HepG2 (cell line): ENCODE results near the gene SIRPA. TPM values are rescaled to one million over a fixed set of nuclear protein-coding genes. Genes with fewer than 3 reads are reported as not detected.

Experiments
- ARID5B ChIP-seq: IDR thresholded peaks from 2 replicates; pipeline ENCODE4 v1.4.0; 2020; ENCODE audit warnings: mild to moderate bottlenecking, missing genetic modification reagents
- E2F2 ChIP-seq: sonication (generic); formaldehyde crosslinking; IDR thresholded peaks from 2 replicates; pipeline ENCODE4 v1.4.0; 2020; ENCODE audit warnings: missing genetic modification reagents, borderline replicate concordance
- EP300 ChIP-seq, 3 experiments: sonication (generic) in 1 of 3; formaldehyde crosslinking in 1 of 3; IDR thresholded peaks; 2 replicates each; pipeline versions ENCODE4 v1.5.1 to v1.6.1; 2011 to 2020; ENCODE audit warnings: low read depth in 2 of 3, low read length in 2 of 3, borderline replicate concordance in 1 of 3, improper control_type of control experiment in 1 of 3, mild to moderate bottlenecking in 1 of 3, missing genetic modification reagents in 1 of 3, moderate library complexity in 1 of 3
- FOSL2 ChIP-seq: sonication (generic); formaldehyde crosslinking; IDR thresholded peaks from 2 replicates; pipeline ENCODE4 v1.4.0; 2020; ENCODE audit warnings: missing genetic modification reagents
- FOXA1 ChIP-seq, 2 experiments: fragments of 450-650 bp in 1 of 2; sonication (generic) in 1 of 2; formaldehyde crosslinking in 1 of 2; IDR thresholded peaks; 2 replicates each; pipeline versions ENCODE4 v1.4.0 to v1.6.1; 2016 to 2020; ENCODE audit warnings: missing genetic modification reagents in 1 of 2
- FOXK1 ChIP-seq: sonication (generic); formaldehyde crosslinking; IDR thresholded peaks from 2 replicates; pipeline ENCODE4 v1.4.0; 2020; ENCODE audit warnings: low read depth, missing genetic modification reagents, borderline replicate concordance
- FOXP1 ChIP-seq, 2 experiments: fragments of 450-650 bp in 1 of 2; IDR thresholded peaks; 2 replicates each; pipeline ENCODE4 v1.6.1; 2017 to 2018; ENCODE audit warnings: antibody characterized with exemption in 1 of 2
- GFI1 ChIP-seq: sonication (generic); formaldehyde crosslinking; IDR thresholded peaks from 2 replicates; pipeline ENCODE4 v1.5.0; 2020; ENCODE audit warnings: missing genetic modification reagents, mild to moderate bottlenecking, borderline replicate concordance
- GLI4 ChIP-seq: sonication (generic); formaldehyde crosslinking; IDR thresholded peaks from 2 replicates; pipeline ENCODE4 v1.5.1; 2020; ENCODE audit warnings: missing genetic modification reagents, mild to moderate bottlenecking, moderate library complexity, borderline replicate concordance
- HDAC2 ChIP-seq: sonication (generic); formaldehyde crosslinking; IDR thresholded peaks from 2 replicates; pipeline ENCODE4 v1.4.0; 2020; ENCODE audit warnings: missing genetic modification reagents
- HMG20A ChIP-seq: IDR thresholded peaks from 2 replicates; pipeline ENCODE4 v1.6.1; 2016; ENCODE audit warnings: borderline replicate concordance
- HNF4A ChIP-seq: sonication (generic); formaldehyde crosslinking; IDR thresholded peaks from 2 replicates; pipeline ENCODE4 v1.4.0; 2020; ENCODE audit warnings: missing genetic modification reagents
- JUN ChIP-seq: sonication (generic); formaldehyde crosslinking; IDR thresholded peaks from 2 replicates; pipeline ENCODE4 v1.4.0; 2020; ENCODE audit warnings: mild to moderate bottlenecking, missing genetic modification reagents
- JUND ChIP-seq: sonication (generic); formaldehyde crosslinking; IDR thresholded peaks from 2 replicates; pipeline ENCODE4 v1.8.0; 2022; ENCODE audit warnings: mild to moderate bottlenecking, missing genetic modification reagents
- MYNN ChIP-seq: sonication (generic); formaldehyde crosslinking; IDR thresholded peaks from 2 replicates; pipeline ENCODE4 v1.4.0; 2020; ENCODE audit warnings: mild to moderate bottlenecking, low read depth, missing genetic modification reagents
- NFATC3 ChIP-seq: sonication (generic); formaldehyde crosslinking; IDR thresholded peaks from 2 replicates; pipeline ENCODE4 v1.5.1; 2020; ENCODE audit warnings: mild to moderate bottlenecking, missing genetic modification reagents
- NR2F1 ChIP-seq, 2 experiments: fragments of 450-650 bp in 1 of 2; formaldehyde crosslinking in 1 of 2; IDR thresholded peaks; 2 replicates each; pipeline versions ENCODE4 v1.5.0 to v1.6.1; 2016 to 2020; ENCODE audit warnings: mild to moderate bottlenecking in 1 of 2, missing compliant biosample characterization in 1 of 2, missing genetic modification reagents in 1 of 2, moderate library complexity in 1 of 2
- NR2F6 ChIP-seq, 2 experiments: IDR thresholded peaks; 2 replicates each; pipeline ENCODE4 v1.6.1; 2016; ENCODE audit warnings: antibody characterized with exemption in 1 of 2, mild to moderate bottlenecking in 1 of 2
- PCBP1 ChIP-seq: fragments of 200-400 bp; formaldehyde crosslinking; IDR thresholded peaks from 2 replicates; pipeline ENCODE4 v1.6.1; 2017; ENCODE audit warnings: mild to moderate bottlenecking, low read depth, low read length, borderline replicate concordance
- RARA ChIP-seq: IDR thresholded peaks from 2 replicates; pipeline ENCODE4 v1.6.1; 2016; ENCODE audit warnings: missing genetic modification reagents, missing compliant biosample characterization
- REXO4 ChIP-seq: sonication (generic); formaldehyde crosslinking; IDR thresholded peaks from 2 replicates; pipeline ENCODE4 v1.8.0; 2022; ENCODE audit warnings: missing genetic modification reagents, mild to moderate bottlenecking, borderline replicate concordance
- SOX13 ChIP-seq, 3 experiments: fragments of 450-650 bp in 1 of 3; sonication (generic) in 1 of 3; formaldehyde crosslinking in 1 of 3; IDR thresholded peaks in 2 of 3; conservative IDR thresholded peaks in 1 of 3; 2 replicates each; pipeline versions ENCODE4 v1.5.0 to v1.6.1; 2016 to 2020; ENCODE audit warnings: antibody characterized with exemption in 1 of 3, mild to moderate bottlenecking in 1 of 3, missing compliant biosample characterization in 1 of 3, missing genetic modification reagents in 1 of 3, moderate library complexity in 1 of 3
- SOX5 ChIP-seq: IDR thresholded peaks from 2 replicates; pipeline ENCODE4 v1.6.1; 2016; ENCODE audit warnings: borderline replicate concordance
- ZNF572 ChIP-seq: sonication (generic); formaldehyde crosslinking; IDR thresholded peaks from 2 replicates; pipeline ENCODE4 v1.5.1; 2020; ENCODE audit warnings: mild to moderate bottlenecking, missing genetic modification reagents
- ZNF883 ChIP-seq: sonication (generic); formaldehyde crosslinking; IDR thresholded peaks from 2 replicates; pipeline ENCODE4 v1.5.1; 2020; ENCODE audit warnings: mild to moderate bottlenecking, missing genetic modification reagents; ENCODE audit errors: not compliant biosample characterization
- polyA plus RNA-seq, 8 experiments: library from polyadenylated mRNA; depleted of rRNA in 3 of 8; stranded (reverse) in 7 of 8; unstranded in 1 of 8; fragments of >200 nt; fragmentation: Illumina TruSeq in 4 of 8; extraction: Trizol in 4 of 8; gene quantifications; 2 replicates each; pipeline versions ENCODE4 v1.2.1 to v1.2.3, GENCODE V29; 2011 to 2016; ENCODE audit warnings: low read depth in 4 of 8, missing spikeins in 1 of 8, mixed read lengths in 1 of 8; ENCODE audit not compliant: insufficient read depth in 1 of 8
- total RNA-seq, 5 experiments: library from RNA; depleted of rRNA; stranded (reverse); fragments of >200 nt; fragmentation: Illumina TruSeq; extraction: Trizol; gene quantifications; 2 replicates each; pipeline ENCODE4 v1.2.3, GENCODE V29; 2016; ENCODE audit warnings: low read depth in 1 of 5

SIRPA gene
- total and polyA plus RNA-seq, 2 of the 13 experiments (the other 11 are each of a cell fraction or from before 2014, with no cell fraction given), result 7.2 to 17.6 TPM

- TF ChIP-seq ARID5B (CRISPR knock-in tag) (0 out of 2 replicates have a peak, but pooled peaks have one; percentile 37), NFATC3 (CRISPR knock-in tag) (no peak), GFI1 (peak; percentile 93), REXO4 (CRISPR knock-in tag) (no peak), HMG20A (CRISPR knock-in tag) (peak; percentile 51; the same call in 1 of the 2 replicates), NR2F1 (CRISPR knock-in tag; IDR thresholded peaks at IDR 0.05) (peak; percentile 49 to 52; a peak in 3 of 4 replicates), FOXK1 (peak; percentile 13; the same call in 1 of the 2 replicates), PCBP1 (no peak), SOX13 (IDR thresholded peaks at IDR 0.05) (no peak), SOX13 (CRISPR knock-in tag; conservative IDR thresholded peaks at IDR 0.05 in 1 of 2, IDR thresholded peaks at IDR 0.05 in 1 of 2) (peak in 1 of 2 experiments; percentile 39; a peak in 1 of 4 replicates), E2F2 (CRISPR knock-in tag) (no peak), MYNN (CRISPR knock-in tag) (no peak), EP300 (IDR thresholded peaks at IDR 0.05; ENCODE audit: low read depth in 2 of 2, low read length in 2 of 2) (0 out of 4 replicates have a peak, but pooled peaks of 1 of the 2 experiments have one; percentile 36), EP300 (CRISPR knock-in tag; IDR thresholded peaks at IDR 0.05; ENCODE audit: borderline replicate concordance) (no peak), JUN (CRISPR knock-in tag) (peak; percentile 72; the same call in 1 of the 2 replicates), JUND (peak; percentile 71; the same call in 1 of the 2 replicates), FOXA1 (IDR thresholded peaks at IDR 0.05) (no peak), FOXA1 (CRISPR knock-in tag; IDR thresholded peaks at IDR 0.05) (peak; percentile 33; the same call in 1 of the 2 replicates), SOX5 (0 out of 2 replicates have a peak, but pooled peaks have one; percentile 39), HDAC2 (CRISPR knock-in tag) (no peak), GLI4 (CRISPR knock-in tag) (no peak), HNF4A (CRISPR knock-in tag) (peak; percentile 52), RARA (CRISPR knock-in tag) (peak; percentile 54), NR2F6 (IDR thresholded peaks at IDR 0.05) (peak; percentile 59; the same call in 1 of the 2 replicates), NR2F6 (CRISPR knock-in tag; IDR thresholded peaks at IDR 0.05) (peak; percentile 76), FOSL2 (CRISPR knock-in tag) (peak; percentile 93), FOXP1 (IDR thresholded peaks at IDR 0.05) (no peak), FOXP1 (CRISPR knock-in tag; IDR thresholded peaks at IDR 0.05) (peak; percentile 63; the same call in 1 of the 2 replicates), ZNF572 (CRISPR knock-in tag) (no peak), ZNF883 (CRISPR knock-in tag) (no peak)
Observed at GRCh38 chr20:1866834-1867233, 28.4 kb upstream of the SIRPA start (continued).
